WTC11 (cell line): Measurements from ENCODE around the gene KRTAP5-1. TPM values are rescaled to one million over a fixed set of nuclear protein-coding genes. Genes with fewer than 3 reads are reported as not detected.

Experiments used
- ATAC-seq: fragments of 200-7000 bp; cut with Tn5 transposase; 2 replicates; pipeline ENCODE4 v1.10.0; 2021; ENCODE audit warnings: mild to moderate bottlenecking, moderate library complexity
- CTCF ChIA-PET: fragments of 300-600 bp; sonication (Branson Sonifier 250); formaldehyde crosslinking; loops from one replicate; lab custom pipeline; 2021; ENCODE audit warnings: antibody characterized with exemption; lab: Charles Lee
- POLR2A ChIA-PET: fragments of 350-600 bp; sonication (Branson Sonifier 250); formaldehyde crosslinking; loops from one replicate; lab custom pipeline; 2021; ENCODE audit warnings: antibody characterized with exemption; lab: Charles Lee
- DNase-seq: peaks from one replicate; pipeline ENCODE4 v3.0.0; 2021; ENCODE audit warnings: low spot score
- H3K27ac Mint-ChIP-seq: 2 replicates; pipeline ENCODE4 v1.8.0; 2021; ENCODE audit warnings: mixed read lengths
- H3K27me3 Mint-ChIP-seq: 2 replicates; pipeline ENCODE4 v1.8.0; 2021; ENCODE audit warnings: low read depth, mild to moderate bottlenecking, moderate library complexity, mixed read lengths
- H3K36me3 Mint-ChIP-seq: 2 replicates; pipeline ENCODE4 v1.8.0; 2021; ENCODE audit warnings: mixed read lengths
- H3K4me1 Mint-ChIP-seq: 2 replicates; pipeline ENCODE4 v1.8.0; 2022; ENCODE audit warnings: mixed read lengths
- H3K4me3 Mint-ChIP-seq: 2 replicates; pipeline ENCODE4 v1.8.0; 2021; ENCODE audit warnings: mild to moderate bottlenecking, moderate library complexity, mixed read lengths
- H3K9me3 Mint-ChIP-seq: 2 replicates; pipeline ENCODE4 v1.8.0; 2021; ENCODE audit warnings: mixed read lengths
- AR ChIP-seq: fragments of 250-450 bp; sonication (Bioruptor Pico); IDR thresholded peaks from 2 replicates; pipeline ENCODE4 v1.9.0; 2021; ENCODE audit warnings: mild to moderate bottlenecking
- ATF1 ChIP-seq: sonication (generic); formaldehyde crosslinking; IDR thresholded peaks from 2 replicates; pipeline ENCODE4 v1.8.1; 2023; ENCODE audit warnings: mild to moderate bottlenecking, moderate library complexity, missing genetic modification reagents
- CREB1 ChIP-seq: sonication (generic); formaldehyde crosslinking; IDR thresholded peaks from 2 replicates; pipeline ENCODE4 v1.8.0; 2023; ENCODE audit warnings: mild to moderate bottlenecking, missing genetic modification reagents
- CREM ChIP-seq: sonication (generic); formaldehyde crosslinking; IDR thresholded peaks from 2 replicates; pipeline ENCODE4 v1.8.1; 2022; ENCODE audit warnings: mild to moderate bottlenecking, missing genetic modification reagents, moderate library complexity
- ELF4 ChIP-seq: sonication (generic); formaldehyde crosslinking; IDR thresholded peaks from 2 replicates; pipeline ENCODE4 v1.8.1; 2022; ENCODE audit warnings: low read depth, mild to moderate bottlenecking, moderate library complexity, missing genetic modification reagents
- ESRRA ChIP-seq: sonication (generic); formaldehyde crosslinking; IDR thresholded peaks from 2 replicates; pipeline ENCODE4 v1.8.1; 2022; ENCODE audit warnings: mild to moderate bottlenecking, missing genetic modification reagents, borderline replicate concordance
- FOXP1 ChIP-seq: sonication (generic); formaldehyde crosslinking; IDR thresholded peaks from 2 replicates; pipeline ENCODE4 v1.8.0; 2022; ENCODE audit warnings: missing genetic modification reagents, mild to moderate bottlenecking, moderate library complexity, borderline replicate concordance
- GABPB1 ChIP-seq: sonication (generic); formaldehyde crosslinking; IDR thresholded peaks from 2 replicates; pipeline ENCODE4 v1.8.1; 2023; ENCODE audit warnings: mild to moderate bottlenecking, missing genetic modification reagents
- GRHL2 ChIP-seq: fragments of 250-450 bp; sonication (Bioruptor Pico); IDR thresholded peaks from 2 replicates; pipeline ENCODE4 v1.8.0; 2022; ENCODE audit warnings: mild to moderate bottlenecking, moderate library complexity; ENCODE audit not compliant: insufficient replicate concordance, severe bottlenecking
- IRF2 ChIP-seq: sonication (generic); formaldehyde crosslinking; IDR thresholded peaks from 2 replicates; pipeline ENCODE4 v1.8.0; 2022; ENCODE audit warnings: low read depth, missing genetic modification reagents, borderline replicate concordance
- JUN ChIP-seq: sonication (generic); formaldehyde crosslinking; IDR thresholded peaks from 2 replicates; pipeline ENCODE4 v1.8.0; 2023; ENCODE audit warnings: mild to moderate bottlenecking, missing genetic modification reagents
- MXD4 ChIP-seq: fragments of 250-450 bp; sonication (Bioruptor Pico); IDR thresholded peaks from 2 replicates; pipeline ENCODE4 v1.8.0; 2021; ENCODE audit warnings: mild to moderate bottlenecking, moderate library complexity, borderline replicate concordance
- NFYB ChIP-seq: sonication (generic); formaldehyde crosslinking; conservative IDR thresholded peaks from 2 replicates; pipeline ENCODE4 v1.8.0; 2022; ENCODE audit warnings: low read depth, missing genetic modification reagents
- NR3C1 ChIP-seq: sonication (generic); formaldehyde crosslinking; conservative IDR thresholded peaks from 2 replicates; pipeline ENCODE4 v1.8.1; 2023; ENCODE audit warnings: low read depth, mild to moderate bottlenecking, missing genetic modification reagents
- RELA ChIP-seq: sonication (generic); formaldehyde crosslinking; IDR thresholded peaks from 2 replicates; pipeline ENCODE4 v1.8.1; 2022; ENCODE audit warnings: missing genetic modification reagents, mild to moderate bottlenecking, borderline replicate concordance
- SMAD3 ChIP-seq: sonication (generic); formaldehyde crosslinking; IDR thresholded peaks from 2 replicates; pipeline ENCODE4 v1.8.0; 2022; ENCODE audit warnings: missing genetic modification reagents, mild to moderate bottlenecking, borderline replicate concordance
- SP1 ChIP-seq: sonication (generic); formaldehyde crosslinking; conservative IDR thresholded peaks from 2 replicates; pipeline ENCODE4 v1.8.1; 2022; ENCODE audit warnings: missing genetic modification reagents
- TCF7 ChIP-seq: sonication (generic); formaldehyde crosslinking; IDR thresholded peaks from 2 replicates; pipeline ENCODE4 v1.8.0; 2022; ENCODE audit warnings: mild to moderate bottlenecking, low read depth, missing genetic modification reagents, moderate library complexity
- TEAD1 ChIP-seq: sonication (generic); formaldehyde crosslinking; IDR thresholded peaks from 2 replicates; pipeline ENCODE4 v1.8.0; 2022; ENCODE audit warnings: mild to moderate bottlenecking, missing genetic modification reagents
- TP53 ChIP-seq: sonication (generic); formaldehyde crosslinking; IDR thresholded peaks from 2 replicates; pipeline ENCODE4 v1.8.1; 2023; ENCODE audit warnings: mild to moderate bottlenecking, missing genetic modification reagents
- ZBTB21 ChIP-seq: sonication (generic); formaldehyde crosslinking; IDR thresholded peaks from 2 replicates; pipeline ENCODE4 v1.8.1; 2023; ENCODE audit warnings: mild to moderate bottlenecking, missing genetic modification reagents, borderline replicate concordance
- ZNF121 ChIP-seq: sonication (generic); formaldehyde crosslinking; IDR thresholded peaks from 2 replicates; pipeline ENCODE4 v1.8.0; 2023; ENCODE audit warnings: missing genetic modification reagents
- ZNF138 ChIP-seq: sonication (generic); formaldehyde crosslinking; conservative IDR thresholded peaks from 2 replicates; pipeline ENCODE4 v1.8.1; 2022; ENCODE audit warnings: mild to moderate bottlenecking, moderate library complexity, missing genetic modification reagents
- ZNF219 ChIP-seq: sonication (generic); formaldehyde crosslinking; IDR thresholded peaks from 2 replicates; pipeline ENCODE4 v1.8.0; 2023; ENCODE audit warnings: missing genetic modification reagents, mild to moderate bottlenecking, borderline replicate concordance
- ZNF232 ChIP-seq: sonication (generic); formaldehyde crosslinking; IDR thresholded peaks from 2 replicates; pipeline ENCODE4 v1.8.0; 2022; ENCODE audit warnings: mild to moderate bottlenecking, missing genetic modification reagents
- ZNF263 ChIP-seq: sonication (generic); formaldehyde crosslinking; IDR thresholded peaks from 2 replicates; pipeline ENCODE4 v1.8.1; 2022; ENCODE audit warnings: low read depth, mild to moderate bottlenecking, moderate library complexity, missing genetic modification reagents
- ZNF396 ChIP-seq: fragments of 250-450 bp; sonication (Bioruptor Pico); IDR thresholded peaks from 2 replicates; pipeline ENCODE4 v1.8.0; 2021; ENCODE audit warnings: mild to moderate bottlenecking, moderate library complexity, borderline replicate concordance
- ZNF423 ChIP-seq: fragments of 250-450 bp; sonication (Bioruptor Pico); IDR thresholded peaks from 2 replicates; pipeline ENCODE4 v2.1.2; 2022; ENCODE audit warnings: mild to moderate bottlenecking, moderate library complexity
- ZNF671 ChIP-seq: fragments of 250-450 bp; sonication (Bioruptor Pico); IDR thresholded peaks from 2 replicates; pipeline ENCODE4 v1.8.0; 2021; ENCODE audit warnings: mild to moderate bottlenecking
- total RNA-seq: library from RNA; stranded (reverse); gene quantifications from 3 replicates; pipeline ENCODE4 v1.2.3, GENCODE V29; 2021
- TF ChIP-seq, protein P1 (sequence below): sonication (generic); formaldehyde crosslinking; IDR thresholded peaks from 2 replicates; pipeline ENCODE4 v1.8.1; 2023; ENCODE audit warnings: mild to moderate bottlenecking, missing genetic modification reagents, moderate library complexity
- TF ChIP-seq, protein P2 (sequence below): sonication (generic); formaldehyde crosslinking; IDR thresholded peaks from 2 replicates; pipeline ENCODE4 v1.8.1; 2022; ENCODE audit warnings: mild to moderate bottlenecking, missing genetic modification reagents, moderate library complexity, borderline replicate concordance

Gene KRTAP5-1
- total RNA-seq, 1 experiment from 2014 or later = not detected

GRCh38 chr11:1549338-1550330 is 35.4 kb downstream of the KRTAP5-1 start:
- H3K36me3 Mint-ChIP-seq = no peaks in the 10 kb centered on the region
- ChIA-PET CTCF (interaction anchor here (1.2 to 9.7 kb wide), 3 partner anchors 9 to 46 kb away, joined by 4 to 457 read pairs (median 18); partner anchors contain the start of gene DUSP8), POLR2A (interaction anchor here (1.4 to 4.8 kb wide), 4 partner anchors 10 to 47 kb away, joined by 3 to 24 read pairs (median 8); no protein-coding TSS in a partner anchor)
- TF ChIP-seq ZNF671 (CRISPR knock-in tag) = no peak
- TF ChIP-seq ZBTB21 (CRISPR knock-in tag) = no peak
- TF ChIP-seq TEAD1 (CRISPR knock-in tag) = no peak
- no peak for TF ChIP-seq ZNF232
- no peak for TF ChIP-seq ATF1 (CRISPR knock-in tag)
- TF ChIP-seq JUN = no peak
- no peak for TF ChIP-seq SMAD3
- no peak for TF ChIP-seq CREB1
- no peak for TF ChIP-seq ZNF121
- no peak for TF ChIP-seq CREM (CRISPR knock-in tag)
- TF ChIP-seq GABPB1 (CRISPR knock-in tag) = no peak
- TF ChIP-seq, protein P1, sequence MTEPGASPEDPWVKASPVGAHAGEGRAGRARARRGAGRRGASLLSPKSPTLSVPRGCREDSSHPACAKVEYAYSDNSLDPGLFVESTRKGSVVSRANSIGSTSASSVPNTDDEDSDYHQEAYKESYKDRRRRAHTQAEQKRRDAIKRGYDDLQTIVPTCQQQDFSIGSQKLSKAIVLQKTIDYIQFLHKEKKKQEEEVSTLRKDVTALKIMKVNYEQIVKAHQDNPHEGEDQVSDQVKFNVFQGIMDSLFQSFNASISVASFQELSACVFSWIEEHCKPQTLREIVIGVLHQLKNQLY (CRISPR knock-in tag) = no peak
- TF ChIP-seq IRF2 (CRISPR knock-in tag) = no peak
- TF ChIP-seq MXD4 (CRISPR knock-in tag) = no peak
- no peak for TF ChIP-seq FOXP1 (CRISPR knock-in tag)
- no peak for TF ChIP-seq ZNF219 (CRISPR knock-in tag)
- TF ChIP-seq SP1 = no peak
- no peaks in the 10 kb centered on the region for H3K9me3 Mint-ChIP-seq
- ATAC-seq (no peak), DNase-seq (no peak)
- peaks cover 72% of the 10 kb centered on the region for H3K27me3 Mint-ChIP-seq
- peaks cover 9% of the 10 kb centered on the region for H3K4me1 Mint-ChIP-seq
- no peak overlapping the region; the same call in 1 of the 2 replicates for H3K4me3 Mint-ChIP-seq
- no peak overlapping the region for H3K27ac Mint-ChIP-seq

- Mint-ChIP-seq H3K4me3 (peak overlapping the region; percentile 52), H3K4me1 (peaks cover 4% of the 10 kb centered on the region; the same call in 1 of the 2 replicates)
- TF ChIP-seq TCF7 (CRISPR knock-in tag) = no peak
- TF ChIP-seq ESRRA (CRISPR knock-in tag) = no peak
- no peak; the same call in 1 of the 2 replicates for TF ChIP-seq ZNF138 (CRISPR knock-in tag)
- TF ChIP-seq AR (CRISPR knock-in tag) = no peak
- no peak for TF ChIP-seq ZNF263 (CRISPR knock-in tag)
- TF ChIP-seq GRHL2 (CRISPR knock-in tag) = no peak
- TF ChIP-seq ELF4 (CRISPR knock-in tag) = no peak
- TF ChIP-seq NFYB (CRISPR knock-in tag) = no peak
- no peak for TF ChIP-seq ZNF396
- no peak for TF ChIP-seq RELA (CRISPR knock-in tag)
- no peak for TF ChIP-seq ZNF423 (CRISPR knock-in tag)
- no peak; the same call in 1 of the 2 replicates for TF ChIP-seq TP53
- TF ChIP-seq NR3C1 (CRISPR knock-in tag) = no peak
- TF ChIP-seq TEAD1 (CRISPR knock-in tag) = no peak
- TF ChIP-seq, protein P2, sequence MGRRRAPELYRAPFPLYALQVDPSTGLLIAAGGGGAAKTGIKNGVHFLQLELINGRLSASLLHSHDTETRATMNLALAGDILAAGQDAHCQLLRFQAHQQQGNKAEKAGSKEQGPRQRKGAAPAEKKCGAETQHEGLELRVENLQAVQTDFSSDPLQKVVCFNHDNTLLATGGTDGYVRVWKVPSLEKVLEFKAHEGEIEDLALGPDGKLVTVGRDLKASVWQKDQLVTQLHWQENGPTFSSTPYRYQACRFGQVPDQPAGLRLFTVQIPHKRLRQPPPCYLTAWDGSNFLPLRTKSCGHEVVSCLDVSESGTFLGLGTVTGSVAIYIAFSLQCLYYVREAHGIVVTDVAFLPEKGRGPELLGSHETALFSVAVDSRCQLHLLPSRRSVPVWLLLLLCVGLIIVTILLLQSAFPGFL (CRISPR knock-in tag) = no peak
These were observed 36.6 kb downstream of the KRTAP5-1 start for GRCh38 chr11:1548221-1549070.

More at GRCh38 chr11:1548221-1549070, 36.6 kb downstream of the KRTAP5-1 start:
- peak; percentile 12 for ATAC-seq
- H3K36me3 Mint-ChIP-seq = no peaks in the 10 kb centered on the region
- no peak overlapping the region for H3K27ac Mint-ChIP-seq
- peak; percentile 73 for DNase-seq
- ChIA-PET CTCF (interaction anchor here (0.6 to 9.7 kb wide), 10 partner anchors 10 to 608 kb away, joined by 3 to 457 read pairs (median 4); partner anchors contain the start of gene DUSP8), POLR2A (interaction anchor here (1.0 to 4.8 kb wide), 6 partner anchors 10 to 216 kb away, joined by 3 to 24 read pairs (median 6); no protein-coding TSS in a partner anchor)
- no peaks in the 10 kb centered on the region for H3K9me3 Mint-ChIP-seq
- H3K27me3 Mint-ChIP-seq = peaks cover 66% of the 10 kb centered on the region
